Gastroesophageal sphincter (tissue), 4 donors: ENCODE results near the gene DPM3. TPM values are rescaled to one million over a fixed set of nuclear protein-coding genes. Genes with fewer than 3 reads are reported as not detected.

Source experiments
- ATAC-seq: fragments of 150-250 bp; one replicate; pipeline ENCODE4 v1.9.1; 2016; ENCODE audit warnings: mild to moderate bottlenecking, moderate library complexity
- H3K27ac ChIP-seq, 4 donors: fragments of 200-600 bp; sonication (generic) in 3 of 4; 1 replicate in 3 of 4; 2 replicates in 1 of 4; pipeline ENCODE4 v1.5.1; 2016 to 2019
- H3K27me3 ChIP-seq: fragments of 200-600 bp; sonication (generic); one replicate; pipeline ENCODE4 v1.5.1; 2019
- H3K36me3 ChIP-seq, 2 donors: fragments of 200-600 bp; sonication (generic); one replicate each; pipeline ENCODE4 v1.5.1; 2019; ENCODE audit warnings: control low read depth in 1 of 2
- H3K4me1 ChIP-seq, 3 donors: fragments of 200-600 bp; sonication (generic); 1 replicate in 2 of 3; 2 replicates in 1 of 3; pipeline ENCODE4 v1.5.1; 2016 to 2019; ENCODE audit warnings: control low read depth in 2 of 3
- H3K4me3 ChIP-seq, 2 donors: fragments of 200-600 bp; sonication (generic); one replicate each; pipeline ENCODE4 v1.5.1; 2019; ENCODE audit warnings: mild to moderate bottlenecking in 1 of 2, moderate library complexity in 1 of 2
- H3K9me3 ChIP-seq, 3 donors: fragments of 200-600 bp; sonication (generic); one replicate each; pipeline ENCODE4 v1.5.1; 2017 to 2019; ENCODE audit warnings: control low read depth in 2 of 3
- EP300 ChIP-seq: sonication (generic); formaldehyde crosslinking; IDR thresholded peaks from one replicate; pipeline ENCODE4 v1.6.1; 2017; ENCODE audit warnings: antibody characterized with exemption, mild to moderate bottlenecking
- POLR2A ChIP-seq, 2 donors: fragments of 450-650 bp; IDR thresholded peaks; one replicate each; pipeline ENCODE4 v1.6.1; 2017; ENCODE audit warnings: antibody characterized with exemption in 2 of 2, mild to moderate bottlenecking in 2 of 2, moderate library complexity in 1 of 2
- POLR2AphosphoS5 ChIP-seq: sonication (generic); formaldehyde crosslinking; IDR thresholded peaks from one replicate; pipeline ENCODE4 v1.6.1; 2017; ENCODE audit warnings: antibody characterized with exemption
- WGBS, 2 donors: methylation state at CpG; one replicate each; pipeline ENCODE4 v1.1.5; 2018; ENCODE audit warnings: low coverage in 1 of 2; 5-methylcytosine and 5-hydroxymethylcytosine counted together
- total RNA-seq, 4 donors: library from RNA; depleted of rRNA; stranded (reverse); fragments of >200 nt; gene quantifications; one replicate each; pipeline ENCODE4 v1.1.0, GENCODE V29; 2016
- TF ChIP-seq, protein P1 (sequence below), 4 experiments: fragments of 200-600 bp in 2 of 4; fragments of 450-650 bp in 2 of 4; sonication (generic) in 1 of 4; IDR thresholded peaks; one replicate each; pipeline ENCODE4 v1.5.1; 2017 to 2019; ENCODE audit warnings: antibody characterized with exemption in 4 of 4, mild to moderate bottlenecking in 2 of 4, moderate library complexity in 2 of 4

DPM3 gene
- total RNA-seq, 4 donors from 2014 or later = 57.9 to 128 (median 87.7) TPM

- WGBS, 2 donors = 82% methylated on average over 3 of the region's 3 CpGs; no CpG with 5 or more reads in 1 of the 2 donors
Measured at GRCh38 chr1:155145491-155145890, 5.2 kb upstream of the DPM3 start.

DNA sequence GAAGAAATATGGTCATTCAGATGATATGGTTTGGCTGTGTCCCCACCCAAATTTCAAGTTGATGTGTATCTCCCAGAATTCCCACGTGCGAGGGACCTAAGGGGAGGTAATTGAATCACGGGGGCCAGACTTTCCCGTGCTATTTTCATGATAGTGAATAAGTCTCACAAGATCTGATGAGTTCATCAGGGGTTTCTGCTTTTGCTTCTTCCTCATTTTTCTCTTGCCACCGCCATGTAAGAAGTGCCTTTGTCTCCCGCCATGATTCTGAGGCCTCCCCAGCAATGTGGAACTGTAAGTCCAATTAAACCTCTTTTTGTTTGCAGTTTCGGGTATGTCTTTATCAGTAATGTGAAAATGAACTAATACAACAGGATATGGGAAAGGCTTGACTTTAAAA is 1.4 kb upstream of the DPM3 start:
- Histone ChIP-seq H3K27me3 (peaks cover 19% of the 10 kb centered on the region), H3K27ac (no peak overlapping the region), H3K4me1 (peaks cover 0 to 38% (median 16%) of the 10 kb centered on the region in 3 donors), H3K36me3 (peaks cover 0 to 13% of the 10 kb centered on the region in 2 donors), H3K4me3 (no peak overlapping the region), H3K9me3 (no peaks in the 10 kb centered on the region)
- TF ChIP-seq, protein P1, sequence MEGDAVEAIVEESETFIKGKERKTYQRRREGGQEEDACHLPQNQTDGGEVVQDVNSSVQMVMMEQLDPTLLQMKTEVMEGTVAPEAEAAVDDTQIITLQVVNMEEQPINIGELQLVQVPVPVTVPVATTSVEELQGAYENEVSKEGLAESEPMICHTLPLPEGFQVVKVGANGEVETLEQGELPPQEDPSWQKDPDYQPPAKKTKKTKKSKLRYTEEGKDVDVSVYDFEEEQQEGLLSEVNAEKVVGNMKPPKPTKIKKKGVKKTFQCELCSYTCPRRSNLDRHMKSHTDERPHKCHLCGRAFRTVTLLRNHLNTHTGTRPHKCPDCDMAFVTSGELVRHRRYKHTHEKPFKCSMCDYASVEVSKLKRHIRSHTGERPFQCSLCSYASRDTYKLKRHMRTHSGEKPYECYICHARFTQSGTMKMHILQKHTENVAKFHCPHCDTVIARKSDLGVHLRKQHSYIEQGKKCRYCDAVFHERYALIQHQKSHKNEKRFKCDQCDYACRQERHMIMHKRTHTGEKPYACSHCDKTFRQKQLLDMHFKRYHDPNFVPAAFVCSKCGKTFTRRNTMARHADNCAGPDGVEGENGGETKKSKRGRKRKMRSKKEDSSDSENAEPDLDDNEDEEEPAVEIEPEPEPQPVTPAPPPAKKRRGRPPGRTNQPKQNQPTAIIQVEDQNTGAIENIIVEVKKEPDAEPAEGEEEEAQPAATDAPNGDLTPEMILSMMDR (IDR thresholded peaks at IDR 0.05) = no peak
- TF ChIP-seq EP300 (no peak), POLR2A (IDR thresholded peaks at IDR 0.05) (no peak), POLR2AphosphoS5 (no peak)
- WGBS, 2 donors = 79 to 80% methylated on average over 5 to 7 of the region's 7 CpGs
- ATAC-seq = no peak

More at GRCh38 chr1:155145491-155145890, 5.2 kb upstream of the DPM3 start:
- TF ChIP-seq POLR2A (IDR thresholded peaks at IDR 0.05) (no peak), EP300 (no peak), POLR2AphosphoS5 (no peak)
- TF ChIP-seq, protein P1 (IDR thresholded peaks at IDR 0.05) = no peak
- Histone ChIP-seq H3K9me3 (no peaks in the 10 kb centered on the region), H3K27ac (no peak overlapping the region), H3K36me3 (no peaks in the 10 kb centered on the region), H3K27me3 (peaks cover 29% of the 10 kb centered on the region), H3K4me1 (peaks cover 0 to 3% (median 2%) of the 10 kb centered on the region in 3 donors), H3K4me3 (no peak overlapping the region)
- ATAC-seq = no peak

- H3K27me3 ChIP-seq = peaks cover 15% of the 10 kb centered on the region
- H3K9me3 ChIP-seq = no peaks in the 10 kb centered on the region
- H3K27ac ChIP-seq = peak overlapping the region in 3 of 4 donors; percentile 90 to 96 (median 91)
- H3K4me3 ChIP-seq = peak overlapping the region; percentile 60 to 84
- no peak for TF ChIP-seq POLR2AphosphoS5
- TF ChIP-seq, protein P1 (IDR thresholded peaks at IDR 0.05) = no peak
- TF ChIP-seq EP300 = no peak
- TF ChIP-seq POLR2A (IDR thresholded peaks at IDR 0.05) = no peak
- peaks cover 0 to 13% of the 10 kb centered on the region in 2 donors for H3K36me3 ChIP-seq
- no peak for ATAC-seq
- WGBS, 2 donors = 4 to 12% methylated on average over 4 to 7 of the region's 11 CpGs
- H3K4me1 ChIP-seq = peaks cover 0 to 46% (median 18%) of the 10 kb centered on the region in 3 donors
Measured at GRCh38 chr1:155140630-155140953, 261 bp upstream of the DPM3 start.

DNA sequence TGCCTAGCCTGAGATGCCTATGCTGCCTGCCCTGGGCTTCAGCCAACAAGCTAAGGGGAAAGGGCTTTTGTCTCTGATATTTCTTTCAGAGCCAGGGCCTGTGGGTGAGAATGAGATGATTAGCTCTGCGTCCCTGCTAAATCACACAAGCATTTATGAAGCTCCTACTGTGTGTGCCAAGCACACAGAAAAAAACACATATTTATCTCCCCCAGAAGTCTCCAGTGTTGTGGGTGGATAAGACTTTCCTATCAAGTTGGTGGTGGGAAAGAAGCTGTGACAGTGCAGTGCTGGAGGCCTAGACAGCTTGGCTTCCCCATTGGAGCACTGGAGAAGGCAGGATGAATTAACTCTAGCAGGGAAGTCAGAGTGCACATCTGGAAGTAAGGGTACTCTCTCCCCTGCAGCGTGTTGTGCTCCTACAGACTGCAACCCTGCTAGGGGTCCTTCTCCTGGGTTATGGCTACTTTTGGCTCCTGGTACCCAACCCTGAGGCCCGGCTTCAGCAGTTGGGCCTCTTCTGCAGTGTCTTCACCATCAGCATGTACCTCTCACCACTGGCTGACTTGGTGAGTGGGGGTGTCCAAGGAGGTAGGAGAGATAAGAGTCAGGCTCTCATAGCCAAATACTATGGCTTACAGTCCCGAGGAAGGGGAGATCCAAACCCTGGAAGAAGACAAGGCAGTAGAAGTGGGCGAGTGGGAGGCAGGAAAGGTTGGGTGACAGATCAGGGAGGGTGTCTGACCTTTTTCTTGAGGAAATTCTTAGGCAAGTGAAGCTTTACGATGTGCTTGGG is 3.0 kb downstream of the DPM3 start:
- H3K9me3 ChIP-seq = no peaks in the 10 kb centered on the region
- H3K4me3 ChIP-seq = peak overlapping the region in 1 of 2 donors; percentile 64
- H3K36me3 ChIP-seq = peaks cover 0 to 36% of the 10 kb centered on the region in 2 donors
- H3K4me1 ChIP-seq = peaks cover 0 to 77% (median 27%) of the 10 kb centered on the region in 3 donors
- no peak for ATAC-seq
- WGBS, 2 donors = 82 to 86% methylated on average over 2 to 3 of the region's 6 CpGs
- TF ChIP-seq, protein P1 (IDR thresholded peaks at IDR 0.05) = no peak
- no peaks in the 10 kb centered on the region for H3K27me3 ChIP-seq
- peak overlapping the region in 3 of 4 donors; percentile 95 to 99 (median 99) for H3K27ac ChIP-seq

- H3K9me3 ChIP-seq = no peaks in the 10 kb centered on the region
- WGBS, 2 donors = 18 to 53% methylated on average over 5 to 6 of the region's 6 CpGs
- no peak for ATAC-seq
- H3K4me1 ChIP-seq = peaks cover 0 to 83% (median 27%) of the 10 kb centered on the region in 3 donors
- peaks cover 0 to 42% of the 10 kb centered on the region in 2 donors for H3K36me3 ChIP-seq
- H3K27me3 ChIP-seq = no peaks in the 10 kb centered on the region
- peak overlapping the region; percentile 64 to 72 for H3K4me3 ChIP-seq
- H3K27ac ChIP-seq = peak overlapping the region; percentile 94 to 99 (median 97)
- TF ChIP-seq, protein P1 (IDR thresholded peaks at IDR 0.05) = no peak
- TF ChIP-seq POLR2A (IDR thresholded peaks at IDR 0.05) = no peak
- TF ChIP-seq POLR2AphosphoS5 = no peak
- TF ChIP-seq EP300 = no peak
Measured at GRCh38 chr1:155136748-155137147, 3.6 kb downstream of the DPM3 start.
